GM18502 (cell line): ENCODE measurements around the gene AK9.

Experiments used
- ATAC-seq: cut with Tn5 transposase; IDR thresholded peaks from one replicate; pipeline ENCODE4 v1.9.1; 2021; ENCODE audit warnings: mild to moderate bottlenecking; ENCODE audit not compliant: unreplicated experiment, poor library complexity

Gene AK9

DNA sequence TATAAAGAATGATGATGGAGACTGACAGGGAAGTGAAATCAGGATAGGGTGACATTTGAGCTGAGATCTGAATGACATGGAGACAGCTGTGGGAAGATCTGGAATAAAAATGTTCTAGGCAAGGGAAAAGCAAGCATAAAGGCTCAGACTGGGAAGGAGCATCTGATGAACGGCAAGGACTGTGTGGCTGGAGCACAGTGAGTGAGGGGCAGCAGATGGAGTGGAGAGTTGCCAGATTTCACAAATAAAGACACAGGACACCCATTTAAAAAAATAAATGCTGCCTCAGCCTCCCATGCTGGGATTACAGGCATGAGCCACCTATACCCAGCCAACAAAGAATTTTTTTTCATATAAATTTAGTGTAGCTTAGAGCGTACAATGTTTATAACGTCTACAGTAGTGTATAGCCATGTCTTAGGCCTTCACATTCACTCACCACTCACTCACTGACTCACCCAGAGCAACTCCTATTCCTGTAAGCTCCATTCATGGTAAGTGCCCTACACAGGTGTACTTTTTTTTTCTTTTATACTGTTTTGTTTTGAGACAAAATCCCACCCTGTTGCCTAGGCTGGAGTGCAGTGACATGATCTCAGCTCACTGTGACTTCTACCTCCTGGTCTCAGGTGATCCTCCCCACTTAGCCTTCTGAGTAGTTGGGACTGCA, 205.6 kb downstream of the AK9 start:
- ATAC-seq, result no peak

DNA sequence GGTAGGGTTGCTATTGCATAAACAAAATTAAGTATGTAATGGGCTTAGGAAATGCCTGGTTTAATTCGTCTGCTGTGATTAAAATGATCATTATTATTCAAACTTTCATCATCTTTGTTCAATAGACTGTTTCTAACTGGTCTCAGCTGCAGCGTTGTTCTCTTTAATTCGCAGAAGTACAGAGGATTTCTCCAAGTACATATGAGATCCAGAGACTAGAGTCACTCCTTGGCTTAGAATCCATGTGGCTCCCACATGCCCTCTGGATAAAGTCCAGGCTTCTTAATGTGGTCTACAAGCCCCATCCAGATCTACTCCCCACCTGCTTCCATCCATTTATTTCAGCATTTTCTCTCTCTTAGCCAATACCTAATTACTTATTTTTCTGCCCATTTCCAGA, 206.9 kb downstream of the AK9 start:
- no peak for ATAC-seq

DNA sequence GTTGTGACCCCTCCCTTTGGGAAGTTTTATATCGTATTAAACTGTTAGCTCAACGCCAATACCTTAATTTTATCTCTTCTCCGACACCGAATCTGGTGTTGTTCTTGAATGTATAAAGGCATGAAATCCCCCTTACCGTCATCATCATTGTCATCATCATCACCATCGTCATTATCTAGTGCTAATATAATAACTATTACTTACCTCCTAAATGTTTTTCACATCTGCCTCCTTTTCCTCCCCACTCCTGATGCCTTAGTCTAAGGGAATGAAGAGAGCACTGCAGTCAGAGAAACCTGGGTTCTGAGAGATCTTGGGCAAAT, 207.3 kb downstream of the AK9 start:
- ATAC-seq, result no peak

DNA sequence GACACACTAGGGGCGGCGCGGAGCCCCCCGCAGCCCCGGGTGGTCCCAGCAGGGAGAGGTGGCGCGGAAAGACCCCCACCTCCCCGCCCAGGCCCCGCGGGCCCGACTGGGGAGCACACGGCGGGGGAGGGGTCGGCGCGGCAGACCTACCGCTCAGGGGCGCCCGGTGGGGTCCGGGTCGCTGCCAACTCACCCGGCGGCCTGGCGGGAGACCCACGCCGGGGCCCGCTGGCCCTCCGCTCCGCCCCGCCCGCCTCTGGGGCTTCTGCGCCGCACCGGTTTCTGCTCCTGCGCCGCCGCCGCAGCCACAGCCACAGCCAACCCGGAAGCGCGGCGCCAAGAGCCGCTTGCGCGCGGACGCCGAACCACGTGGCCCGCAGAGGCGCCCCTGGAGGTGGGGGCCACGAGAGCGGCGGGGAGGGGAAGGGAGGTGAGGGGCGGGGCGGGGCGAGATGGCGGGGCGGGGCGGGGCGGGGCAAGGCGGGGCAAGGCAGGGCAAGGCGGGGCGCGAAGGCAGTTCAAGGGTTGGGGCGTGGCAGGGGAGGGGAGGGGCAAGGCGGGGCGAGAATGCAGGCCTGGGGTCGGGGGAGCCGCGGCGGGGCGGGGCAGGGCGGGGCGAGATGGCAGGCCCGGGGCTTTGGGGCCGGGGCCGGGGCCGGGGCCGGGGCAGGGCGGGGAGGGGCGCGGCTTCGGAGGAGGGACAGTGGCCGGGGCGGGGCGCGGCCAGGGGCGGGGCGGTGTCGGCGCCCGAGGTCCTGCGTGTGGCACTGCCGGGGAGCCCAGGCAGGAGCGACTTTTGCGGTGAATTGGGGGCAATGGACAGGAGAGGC, 207.9 kb downstream of the AK9 start, which contains the start of gene ZBTB24:
Gene ZBTB24, minus strand, starts transcription at position 315 of the 830 bp plus-strand sequence. CDS start 1,193 bp downstream, outside the sequence.
- peak; percentile 88 for ATAC-seq

DNA sequence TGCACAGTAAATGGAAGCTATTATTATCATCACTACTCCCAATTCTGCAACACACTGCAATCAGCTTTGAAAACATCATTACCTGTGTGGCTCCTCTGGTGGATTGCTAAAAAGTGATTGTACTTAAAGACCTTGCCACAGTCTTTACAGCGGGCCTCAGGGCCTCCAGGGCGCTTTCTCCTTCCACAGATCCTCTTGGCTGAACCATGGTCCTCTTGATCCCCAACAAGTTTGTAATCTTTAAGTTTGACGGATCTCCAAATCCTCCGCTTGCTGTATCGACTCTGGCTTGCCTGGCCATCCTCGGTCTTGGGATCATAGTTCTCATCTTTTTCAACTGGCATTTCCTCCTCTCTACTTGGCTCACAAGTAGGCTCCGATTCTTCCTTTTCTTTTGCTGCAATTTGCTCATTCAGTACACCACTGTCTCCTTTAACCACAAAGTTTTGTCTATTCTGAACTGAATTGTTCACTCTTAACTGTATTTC, 210.0 kb downstream of the AK9 start:
- no peak for ATAC-seq

DNA sequence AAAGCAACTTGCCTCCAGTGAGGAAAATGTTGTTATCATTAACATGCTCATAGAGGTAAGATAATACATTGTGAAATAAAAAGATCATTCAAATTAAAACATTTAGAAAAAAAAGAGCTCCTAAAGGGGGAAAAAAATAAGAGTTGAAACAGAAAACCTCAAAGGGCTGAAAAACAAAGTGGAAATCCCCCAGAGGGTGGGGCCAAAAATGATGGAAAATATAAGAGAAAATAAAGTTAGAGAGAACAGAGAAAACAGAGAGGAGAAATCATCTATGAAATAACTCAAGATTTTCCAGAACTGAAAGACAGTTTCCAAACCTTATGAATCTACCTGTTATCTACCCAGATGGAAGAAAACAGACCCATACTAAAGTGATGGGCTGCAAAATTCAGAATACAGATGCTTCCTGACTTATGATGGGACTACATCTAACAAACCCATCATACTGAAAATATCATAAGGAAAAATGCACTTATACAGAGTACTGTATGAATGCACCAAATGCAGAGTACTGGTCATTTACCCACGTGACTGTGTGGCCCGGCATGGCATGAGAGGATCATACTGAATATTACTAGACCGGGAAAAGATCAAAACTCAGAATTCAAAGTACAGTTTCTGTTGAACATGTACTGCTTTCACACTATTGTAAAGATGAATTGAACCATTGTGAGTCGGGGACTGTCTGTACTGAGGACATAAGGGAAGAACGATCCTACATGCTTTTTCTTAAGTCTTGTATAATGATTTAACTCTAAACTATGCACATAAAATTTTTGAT, 212.0 kb downstream of the AK9 start:
- no peak for ATAC-seq

DNA sequence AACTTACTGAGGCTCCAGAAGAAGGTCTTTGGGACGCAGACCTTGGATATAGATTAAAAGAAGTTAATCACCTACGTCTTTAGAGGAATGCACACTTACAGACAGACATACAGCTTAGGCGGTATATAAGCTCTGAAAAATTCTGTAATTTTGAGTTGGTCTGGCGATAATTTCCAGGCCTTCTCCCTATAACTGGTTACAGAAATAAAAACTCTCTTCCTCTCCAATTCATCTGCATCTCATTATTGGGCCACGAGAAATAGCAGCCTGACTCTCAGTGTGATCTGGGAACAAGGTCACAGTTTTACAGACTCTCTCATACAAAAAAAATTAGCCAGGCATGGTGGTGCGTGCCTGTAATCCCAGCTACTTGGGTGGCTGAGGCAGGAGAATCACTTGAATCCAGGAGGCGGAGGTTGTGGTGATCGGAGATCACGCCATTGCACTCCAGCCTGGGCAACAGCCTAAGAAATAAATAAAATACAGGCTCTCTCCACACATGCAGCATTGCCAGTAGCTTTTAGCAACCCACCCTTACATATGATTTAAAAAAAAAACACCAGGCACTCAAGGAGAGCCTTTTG, 212.7 kb downstream of the AK9 start:
- no peak for ATAC-seq

DNA sequence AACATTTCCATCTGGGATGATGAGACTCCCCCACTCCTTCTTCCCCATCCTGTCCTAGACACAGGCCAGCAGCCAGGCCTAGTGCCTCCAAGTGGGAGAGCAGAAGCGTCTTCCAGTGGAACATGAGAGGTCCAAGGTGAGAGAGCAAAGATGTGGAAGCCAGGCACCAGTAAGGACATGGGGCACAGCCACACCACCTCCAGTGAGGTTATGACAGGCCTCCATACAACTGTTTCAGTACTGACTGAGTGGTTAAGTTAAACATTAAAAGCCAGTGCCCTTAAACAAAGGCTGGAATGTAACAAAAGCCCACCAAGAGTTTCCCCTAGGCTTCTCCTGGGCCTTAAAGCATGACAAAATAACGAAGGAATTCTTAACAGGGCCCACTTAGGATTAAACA, 213.3 kb downstream of the AK9 start:
- ATAC-seq, result no peak

DNA sequence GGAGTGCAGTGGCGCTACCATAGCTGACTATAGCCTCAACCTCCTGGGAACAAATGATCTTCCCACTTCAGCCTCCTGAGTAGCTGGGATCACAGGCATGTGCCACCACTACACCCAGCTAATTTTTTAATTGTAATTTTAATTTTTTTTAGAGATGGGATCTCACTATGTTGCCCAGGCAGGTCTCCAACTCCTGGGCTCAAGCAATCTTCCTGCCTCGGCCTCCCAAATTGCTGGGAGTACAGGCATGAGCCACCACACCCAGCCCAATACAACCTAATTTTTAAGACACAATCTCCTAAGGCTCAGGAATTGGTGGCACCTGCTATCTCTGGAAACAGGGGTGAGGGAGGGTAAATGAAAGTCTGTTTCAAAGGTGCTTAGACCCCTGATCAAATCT, 213.8 kb downstream of the AK9 start:
- no peak for ATAC-seq

DNA sequence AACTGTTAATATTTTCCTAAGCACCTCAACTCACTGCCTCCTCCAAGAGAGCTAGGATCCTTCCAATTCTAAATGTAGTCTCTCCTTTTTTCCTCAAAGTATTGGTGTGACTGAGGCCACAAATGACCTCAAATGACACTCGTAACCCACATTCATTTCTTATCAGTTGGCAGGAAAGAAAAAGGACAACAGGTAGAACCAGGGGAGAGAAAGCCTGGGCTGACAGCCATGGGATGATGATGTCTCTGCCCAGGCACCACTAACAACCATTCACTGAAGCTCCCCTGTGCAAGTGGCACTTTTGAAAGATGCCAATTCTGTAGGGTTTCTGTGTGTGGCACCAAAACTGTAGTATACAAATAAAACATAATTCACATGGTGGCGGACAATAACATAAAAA, 215.4 kb downstream of the AK9 start:
- ATAC-seq, result no peak

DNA sequence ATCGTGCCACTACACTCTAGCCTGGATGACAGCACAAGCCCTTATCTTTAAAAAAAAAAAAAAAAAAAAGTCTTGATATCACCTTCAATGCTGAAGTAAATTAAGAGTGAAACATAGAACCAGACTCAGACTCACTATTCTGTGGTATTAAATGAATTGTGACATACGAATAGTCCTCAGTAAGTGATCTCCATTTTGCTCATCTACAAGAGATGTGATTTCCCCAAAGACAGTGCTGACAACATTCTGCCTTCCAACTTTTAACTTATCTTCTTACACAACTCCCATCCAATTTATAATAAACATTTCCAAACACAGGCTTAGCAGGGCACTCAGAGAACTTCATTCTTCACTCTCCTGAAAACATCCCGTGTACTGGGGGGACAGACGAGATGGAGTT, 216.0 kb downstream of the AK9 start:
- ATAC-seq, result no peak

DNA sequence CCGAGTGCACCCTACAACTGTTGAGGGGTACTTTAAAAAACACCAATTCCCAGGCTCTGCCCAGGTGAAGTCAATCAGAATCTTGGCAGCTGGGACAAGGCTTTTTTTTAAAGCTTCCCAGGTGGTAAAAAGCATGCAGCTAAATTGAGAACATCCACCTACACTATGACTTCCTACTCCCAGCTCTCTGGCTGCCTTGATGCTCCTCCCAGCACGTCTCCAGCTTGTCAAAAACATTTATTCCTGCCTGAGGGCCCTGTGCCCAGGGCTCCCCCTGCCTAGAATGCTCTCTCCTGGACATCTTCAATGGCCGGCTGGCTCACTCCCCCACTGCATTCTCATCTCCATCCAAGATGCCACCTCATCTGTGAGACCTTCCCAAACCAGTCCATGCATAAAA, 217.9 kb downstream of the AK9 start:
- ATAC-seq, result no peak

DNA sequence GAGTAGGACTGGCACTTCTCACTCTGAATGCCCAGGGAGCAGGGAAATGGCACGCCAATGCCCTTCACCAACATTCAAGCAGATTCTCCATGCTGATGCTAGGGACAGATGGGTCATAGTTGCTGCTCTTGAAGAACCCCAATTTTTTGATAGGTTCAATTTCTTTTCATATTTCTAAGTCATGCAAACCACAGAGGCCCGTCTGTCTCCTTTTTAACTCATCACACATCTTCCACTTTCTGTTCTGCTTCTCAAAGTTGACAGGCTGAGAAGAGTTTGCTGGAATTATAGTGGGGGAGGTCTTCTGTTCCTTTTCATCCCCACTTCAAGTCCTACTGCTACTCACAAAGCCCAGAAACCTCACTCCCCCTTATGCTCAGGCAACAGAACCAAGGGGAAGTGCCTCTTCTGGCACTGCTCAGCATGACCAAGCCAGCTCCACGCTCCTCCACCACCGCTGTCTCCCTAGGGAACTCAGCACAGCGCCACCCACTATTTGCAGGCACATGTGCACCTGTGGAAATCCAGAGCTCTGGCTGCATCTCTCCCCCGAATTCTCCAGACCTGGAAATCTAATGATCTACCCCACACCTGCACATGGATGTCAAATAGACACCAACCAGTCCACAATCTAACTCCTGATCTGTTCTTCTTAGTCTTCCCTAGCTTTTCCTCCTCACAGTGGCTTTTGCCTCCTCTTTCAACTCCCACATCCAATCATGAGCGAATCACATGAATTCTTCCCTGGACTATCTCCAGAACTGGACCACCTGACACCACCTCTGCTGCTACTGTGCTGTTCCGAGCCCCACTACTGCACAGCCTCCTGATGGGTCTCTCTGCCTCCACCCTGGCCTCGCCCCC, 218.6 kb downstream of the AK9 start:
- peak; percentile 70 for ATAC-seq

DNA sequence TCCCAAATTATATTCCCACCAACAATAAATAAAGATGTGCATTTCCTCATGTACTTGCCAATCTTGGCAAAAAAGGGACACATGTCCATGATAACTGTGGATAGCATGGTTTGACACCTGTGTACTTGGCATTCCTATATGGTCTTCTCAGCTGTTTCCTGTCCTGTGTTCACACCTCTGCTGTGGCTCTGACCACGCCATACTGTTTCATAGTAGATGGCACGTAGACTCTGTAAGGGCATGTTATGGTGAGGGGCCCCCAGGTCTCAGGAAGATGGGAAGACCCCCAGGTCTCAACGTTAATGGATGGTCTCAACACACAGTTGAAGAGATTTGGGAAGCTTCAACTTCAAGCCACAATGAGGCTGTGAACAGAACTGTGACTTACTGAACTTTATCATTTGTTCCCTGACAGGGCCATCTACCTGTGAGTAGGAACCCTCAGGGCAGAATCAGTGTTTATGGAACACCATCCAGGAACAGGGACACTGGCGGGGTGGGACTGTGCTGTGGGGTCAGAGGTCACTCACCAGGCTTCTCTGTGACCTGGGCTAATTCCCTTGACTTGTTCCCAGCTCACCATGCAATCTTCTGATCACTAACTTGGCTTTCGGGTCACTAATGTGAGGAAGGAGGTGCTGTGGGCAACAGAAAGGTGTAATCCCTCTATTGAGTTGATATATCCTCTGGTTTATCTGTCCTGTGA, 219.7 kb downstream of the AK9 start:
- ATAC-seq, result no peak

DNA sequence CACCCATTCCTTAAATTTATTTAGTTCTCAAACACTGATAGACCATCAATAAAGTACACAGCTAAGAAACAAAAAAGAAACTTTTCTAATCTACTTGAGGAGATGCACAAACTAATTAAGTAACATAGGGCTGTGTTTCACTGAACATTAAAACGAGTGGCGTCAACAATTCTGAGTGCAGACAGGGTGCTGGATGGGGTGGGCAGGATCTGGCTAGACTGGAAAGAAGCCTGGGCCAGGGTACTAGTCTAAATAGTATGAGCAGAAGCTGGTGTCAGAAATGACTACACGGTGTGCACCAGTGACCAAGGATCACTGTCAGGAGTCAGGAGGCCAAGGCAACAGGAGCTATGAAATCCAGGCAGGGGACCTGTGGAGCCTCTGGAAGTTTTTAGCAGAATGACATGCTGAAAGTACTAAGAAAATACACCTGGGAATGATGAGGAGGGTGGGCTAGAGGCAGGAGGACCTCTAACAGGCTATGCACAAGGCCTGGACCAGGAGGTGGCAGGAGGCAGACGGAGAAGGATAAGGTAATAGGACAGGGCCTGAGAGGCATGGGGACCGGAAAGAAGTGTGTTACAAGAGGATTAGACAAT, 221.3 kb downstream of the AK9 start:
- no peak for ATAC-seq

DNA sequence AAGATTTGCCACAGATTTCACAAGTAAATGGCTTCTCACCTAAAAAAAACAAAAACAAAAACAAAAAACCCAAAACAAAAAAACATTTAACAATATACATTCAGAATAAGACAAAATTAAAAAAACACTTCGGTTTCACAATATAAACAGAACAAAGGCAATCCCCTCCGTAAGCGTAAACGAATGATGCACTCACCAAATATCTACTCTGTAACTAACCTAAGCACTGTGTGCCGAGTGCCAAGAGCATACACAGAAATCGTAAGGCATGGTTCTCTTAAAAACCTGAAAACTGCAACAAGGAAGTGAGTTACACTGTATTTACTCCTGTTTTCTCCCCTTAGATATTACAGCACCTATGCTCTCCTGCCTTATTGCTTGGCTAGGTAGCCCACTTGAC, 223.3 kb downstream of the AK9 start:
- no peak for ATAC-seq

DNA sequence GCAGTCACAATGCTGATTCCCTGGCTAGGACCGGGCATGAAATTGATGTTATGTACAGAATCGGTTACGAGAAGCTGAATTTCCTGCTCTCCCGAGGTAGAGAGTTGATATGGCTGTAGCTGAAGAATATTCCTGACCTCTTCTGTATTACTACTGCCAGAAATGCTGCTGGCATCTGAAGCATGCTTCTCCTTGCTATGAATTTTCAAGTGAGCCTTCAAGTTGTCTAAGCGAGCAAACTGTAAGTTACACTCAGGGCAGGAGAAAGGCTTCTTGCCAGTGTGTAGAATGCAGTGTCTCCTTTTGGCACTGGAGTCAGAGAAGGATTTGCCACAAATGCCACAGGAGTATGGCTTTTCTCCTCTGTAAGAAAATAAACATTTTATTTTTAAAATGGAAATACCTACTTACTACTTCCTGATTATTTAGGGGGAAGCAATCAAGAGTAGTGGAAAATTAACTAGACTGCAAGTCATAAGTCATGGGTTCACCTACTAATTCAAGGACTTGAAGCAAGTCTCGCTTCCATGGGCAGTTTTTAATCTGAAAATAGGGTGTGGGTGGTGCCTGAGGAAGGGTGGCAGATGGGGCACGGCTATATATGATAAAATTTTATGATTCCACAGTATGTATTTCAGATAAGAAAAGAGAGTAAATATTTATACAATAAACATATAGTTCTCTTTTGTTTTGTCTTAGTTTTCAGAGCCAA, 224.6 kb downstream of the AK9 start:
- no peak for ATAC-seq

DNA sequence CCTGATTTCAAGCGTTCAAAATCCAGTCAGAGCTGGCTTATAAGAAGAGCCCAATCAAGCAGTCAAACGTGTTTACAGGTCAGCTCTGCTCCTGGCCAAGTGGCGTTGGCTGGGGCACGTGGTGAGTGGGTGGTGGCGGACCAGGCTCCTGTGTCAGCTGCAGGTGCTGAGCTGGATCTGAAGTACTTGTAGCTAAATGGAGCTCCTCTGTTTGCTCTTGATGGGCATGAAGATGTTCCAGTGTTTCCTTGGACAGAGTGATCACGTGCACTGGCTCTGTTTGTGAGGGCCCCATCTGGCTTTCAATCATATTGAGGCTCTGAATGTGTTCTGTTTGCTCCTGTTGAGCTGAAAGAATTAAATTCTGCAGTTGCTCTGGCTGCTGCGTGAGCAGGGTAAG, 225.2 kb downstream of the AK9 start:
- no peak for ATAC-seq
